HCT116 (cell line): Measurements from ENCODE around the gene WAPL.

Source experiments
- CEBPB ChIP-seq: IDR thresholded peaks from 2 replicates; pipeline ENCODE4 v1.6.1; 2012; ENCODE audit warnings: low read depth
- CTCF ChIP-seq, 3 experiments: fragments of 200-600 bp in 1 of 3; sonication (generic) in 1 of 3; IDR thresholded peaks in 2 of 3; conservative IDR thresholded peaks in 1 of 3; 2 replicates each; pipeline ENCODE4 v1.5.1; 2012 to 2017; ENCODE audit warnings: low read depth in 2 of 3, low read length in 2 of 3, antibody characterized with exemption in 1 of 3, borderline replicate concordance in 1 of 3, control low read depth in 1 of 3, mild to moderate bottlenecking in 1 of 3, mixed read lengths in 1 of 3, mixed run types in 1 of 3, moderate library complexity in 1 of 3; ENCODE audit not compliant: insufficient read depth in 1 of 3
- ELF1 ChIP-seq: IDR thresholded peaks from 2 replicates; pipeline ENCODE4 v1.6.1; 2012; ENCODE audit warnings: low read depth, borderline replicate concordance
- EZH2 ChIP-seq: fragments of 200-600 bp; sonication (generic); IDR thresholded peaks from 2 replicates; pipeline ENCODE4 v1.6.1; 2017; ENCODE audit warnings: antibody characterized with exemption, mixed run types
- JUND ChIP-seq: IDR thresholded peaks from 2 replicates; pipeline ENCODE4 v1.6.1; 2012
- POLR2A ChIP-seq: IDR thresholded peaks from 2 replicates; pipeline ENCODE4 v1.7.0; 2011; ENCODE audit warnings: borderline replicate concordance; ENCODE audit not compliant: insufficient read depth, insufficient read length; ENCODE audit errors: extremely low read depth
- POLR2AphosphoS5 ChIP-seq: IDR thresholded peaks from 2 replicates; pipeline ENCODE4 v1.6.1; 2011; ENCODE audit warnings: mild to moderate bottlenecking, low read depth, low read length, moderate library complexity
- SIN3A ChIP-seq: IDR thresholded peaks from 2 replicates; pipeline ENCODE4 v1.6.1; 2012; ENCODE audit warnings: low read depth
- TF ChIP-seq, protein P1 (sequence below): IDR thresholded peaks from 2 replicates; pipeline ENCODE4 v1.6.1; 2011; ENCODE audit warnings: mild to moderate bottlenecking, low read length, moderate library complexity; ENCODE audit not compliant: insufficient replicate concordance; ENCODE audit errors: extremely low read depth

- TF ChIP-seq, protein P1, sequence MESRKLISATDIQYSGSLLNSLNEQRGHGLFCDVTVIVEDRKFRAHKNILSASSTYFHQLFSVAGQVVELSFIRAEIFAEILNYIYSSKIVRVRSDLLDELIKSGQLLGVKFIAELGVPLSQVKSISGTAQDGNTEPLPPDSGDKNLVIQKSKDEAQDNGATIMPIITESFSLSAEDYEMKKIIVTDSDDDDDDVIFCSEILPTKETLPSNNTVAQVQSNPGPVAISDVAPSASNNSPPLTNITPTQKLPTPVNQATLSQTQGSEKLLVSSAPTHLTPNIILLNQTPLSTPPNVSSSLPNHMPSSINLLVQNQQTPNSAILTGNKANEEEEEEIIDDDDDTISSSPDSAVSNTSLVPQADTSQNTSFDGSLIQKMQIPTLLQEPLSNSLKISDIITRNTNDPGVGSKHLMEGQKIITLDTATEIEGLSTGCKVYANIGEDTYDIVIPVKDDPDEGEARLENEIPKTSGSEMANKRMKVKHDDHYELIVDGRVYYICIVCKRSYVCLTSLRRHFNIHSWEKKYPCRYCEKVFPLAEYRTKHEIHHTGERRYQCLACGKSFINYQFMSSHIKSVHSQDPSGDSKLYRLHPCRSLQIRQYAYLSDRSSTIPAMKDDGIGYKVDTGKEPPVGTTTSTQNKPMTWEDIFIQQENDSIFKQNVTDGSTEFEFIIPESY, result no peak
- no peak for TF ChIP-seq CTCF (IDR thresholded peaks at IDR 0.05 in 2 of 3, conservative IDR thresholded peaks at IDR 0.05 in 1 of 3; ENCODE audit: borderline replicate concordance in 1 of 3, insufficient read depth in 1 of 3, low read depth in 2 of 3, low read length in 2 of 3)
- TF ChIP-seq SIN3A, result no peak
- no peak for TF ChIP-seq EZH2
- no peak for TF ChIP-seq POLR2A
- no peak for TF ChIP-seq CEBPB
- no peak for TF ChIP-seq JUND
- TF ChIP-seq ELF1, result no peak
- TF ChIP-seq POLR2AphosphoS5, result no peak
Observed at GRCh38 chr10:86439544-86439943, 82.0 kb downstream of the WAPL start.
